GF-D8 (cell line): Measurements from ENCODE around the gene PRSS12.
"Not testable (repeated sequence)": the region's sequence is repeated elsewhere in the genome, so short reads cannot be mapped to it uniquely, and the experiment has no call there.

Experiments
- DNase-seq: peaks from one replicate; lab custom pipeline; 2025; lab: John Stamatoyannopoulos, UW

The PRSS12 gene

DNA sequence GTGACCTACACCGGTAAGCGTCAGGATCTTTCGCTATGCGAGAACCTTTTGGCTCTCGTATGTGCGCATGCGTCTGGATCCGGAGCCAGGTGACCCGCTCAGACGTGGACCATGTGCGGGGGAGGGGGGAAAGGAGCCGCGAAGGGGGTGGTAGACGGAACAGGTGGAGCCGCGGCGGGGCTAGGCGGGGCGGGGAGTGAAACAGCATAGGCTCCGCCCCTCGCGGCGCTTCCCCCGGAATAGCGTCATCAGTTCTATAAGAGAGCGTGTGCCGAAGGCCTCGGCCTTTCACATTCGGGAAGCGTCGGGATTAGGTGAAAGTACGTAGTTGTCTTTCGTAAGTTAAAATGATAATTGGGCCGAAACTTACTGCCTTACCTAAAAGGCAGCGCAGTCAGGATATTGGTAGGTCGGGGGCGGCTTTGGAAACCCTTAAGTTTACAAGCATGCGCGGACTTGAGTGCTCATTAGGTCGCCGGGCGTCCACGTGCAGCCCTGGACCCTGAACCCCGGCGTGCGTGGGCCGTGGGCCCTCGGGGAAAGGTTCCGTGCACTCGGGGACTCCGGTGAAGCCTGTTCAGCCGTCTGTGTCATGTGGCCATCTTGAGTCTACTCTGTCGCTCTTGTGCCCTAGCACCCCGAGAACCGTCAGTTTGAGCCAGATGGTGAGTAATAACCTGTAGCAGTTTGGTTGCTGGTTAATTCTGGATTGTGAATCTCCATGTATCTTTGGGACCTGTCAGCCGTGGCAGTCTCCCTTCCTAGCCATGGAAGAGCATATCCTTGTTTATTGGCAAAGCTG lies 74.1 kb downstream of the PRSS12 start:
- peak; percentile 80 for DNase-seq

DNA sequence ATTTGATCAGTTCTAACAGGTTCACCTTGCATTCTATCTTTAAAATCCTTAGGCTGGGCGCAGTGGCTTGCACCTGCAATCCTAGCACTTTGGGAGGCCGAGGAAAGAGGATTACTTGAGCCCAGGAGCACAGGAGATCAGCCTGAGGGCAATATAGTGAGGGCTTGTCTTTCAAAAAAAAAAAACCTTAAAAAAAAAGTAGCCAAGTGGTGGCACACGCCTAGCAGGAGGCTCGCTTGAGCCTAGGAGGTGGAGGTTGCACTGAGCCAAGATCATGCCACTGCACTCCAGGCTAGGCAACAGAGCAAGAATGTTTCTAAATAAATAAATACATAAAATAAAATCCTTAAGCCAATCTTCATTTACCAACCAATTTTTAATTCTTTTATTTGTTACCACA lies 75.6 kb downstream of the PRSS12 start:
- DNase-seq: no peak

DNA sequence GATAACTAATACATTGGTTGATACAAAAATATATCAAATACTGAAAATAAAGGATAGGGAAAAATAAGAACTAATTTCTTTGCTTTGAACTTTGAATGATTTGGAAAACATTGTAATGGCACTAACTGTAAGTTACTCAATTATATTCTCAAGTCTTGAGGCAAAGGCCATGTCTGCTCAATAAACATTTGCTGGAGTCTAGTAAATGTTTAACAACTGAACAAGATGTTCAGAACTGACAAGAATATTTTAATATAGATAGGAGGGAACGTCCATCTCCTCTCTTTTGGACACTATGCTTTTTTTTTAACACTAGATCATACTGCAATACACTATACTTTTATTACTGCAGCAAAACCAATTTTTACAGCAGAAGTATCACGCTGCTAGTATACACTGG lies 76.2 kb downstream of the PRSS12 start:
- DNase-seq: no peak

DNA sequence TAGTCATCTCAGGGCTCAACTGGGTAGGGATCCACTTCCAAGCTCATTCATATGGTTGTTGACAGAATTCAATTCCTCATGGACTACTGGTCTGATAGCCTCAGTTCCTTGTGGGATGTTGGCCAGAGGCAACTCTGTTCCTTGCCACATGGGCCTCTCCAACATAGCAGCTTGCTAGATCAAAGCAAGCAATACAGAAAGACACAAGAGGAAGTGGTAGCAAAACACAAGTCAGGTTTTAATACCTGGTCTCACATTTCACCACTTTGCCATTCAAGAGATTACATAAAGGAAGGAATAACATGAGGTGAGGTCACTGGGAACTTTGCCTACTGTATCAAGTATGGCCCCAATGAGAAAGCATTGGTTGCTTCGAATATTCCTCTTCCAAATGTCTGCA lies 79.2 kb downstream of the PRSS12 start:
- DNase-seq: no peak

DNA sequence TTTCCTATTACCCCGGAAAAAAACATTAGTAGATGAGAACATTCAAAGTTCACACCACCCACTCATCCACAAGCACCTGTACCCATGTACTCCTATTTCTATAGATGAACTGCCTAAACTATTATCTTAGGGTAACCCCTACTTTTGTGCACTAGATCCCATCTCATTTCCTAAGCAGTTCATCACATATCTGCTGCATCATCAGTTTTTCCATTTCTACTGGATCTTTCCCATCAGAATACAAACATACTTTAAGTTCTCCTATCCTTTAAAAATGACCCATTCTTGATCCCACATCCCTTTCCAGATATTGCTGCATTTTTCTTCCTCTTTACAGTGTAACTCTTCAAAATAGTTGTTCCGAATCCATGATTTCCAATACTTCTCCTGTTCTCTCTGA lies 81.0 kb downstream of the PRSS12 start:
- DNase-seq: no peak

DNA sequence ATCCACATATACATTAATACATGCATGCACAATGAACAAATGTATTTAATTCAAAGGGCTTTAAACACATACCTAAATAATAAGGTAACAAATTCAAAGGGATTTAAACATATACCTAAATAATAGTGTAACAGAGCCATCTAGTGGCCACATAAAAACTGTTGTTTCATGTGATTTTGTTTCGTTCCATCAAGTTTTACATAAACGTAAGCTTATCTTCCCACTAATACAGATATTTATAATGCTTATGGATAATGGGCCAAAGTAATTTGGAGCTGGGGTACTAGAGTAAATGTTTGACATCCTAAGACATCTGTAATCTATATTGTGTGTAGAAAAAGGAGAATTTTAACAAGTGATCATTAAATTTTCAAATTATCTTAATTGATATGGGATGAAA lies 82.3 kb downstream of the PRSS12 start:
- DNase-seq: no peak

DNA sequence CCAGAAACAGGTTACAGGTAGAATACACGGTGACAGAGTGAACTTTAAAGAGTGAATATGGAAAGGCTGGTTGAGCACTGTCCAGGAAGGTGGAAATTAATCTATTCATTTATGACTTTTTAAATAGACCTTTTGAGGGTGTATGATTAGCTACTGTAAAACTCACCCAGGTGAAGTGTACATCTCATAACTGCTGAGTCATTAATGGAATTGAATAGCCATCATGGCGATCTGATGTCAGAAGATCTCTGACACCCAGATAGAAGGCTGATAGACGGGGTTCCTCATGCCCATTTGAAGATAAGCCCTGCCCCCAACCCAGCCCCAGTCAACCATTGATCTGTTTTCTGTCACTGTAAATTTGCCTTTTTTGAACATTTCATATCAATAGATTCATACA lies 84.0 kb downstream of the PRSS12 start:
- DNase-seq: no peak

DNA sequence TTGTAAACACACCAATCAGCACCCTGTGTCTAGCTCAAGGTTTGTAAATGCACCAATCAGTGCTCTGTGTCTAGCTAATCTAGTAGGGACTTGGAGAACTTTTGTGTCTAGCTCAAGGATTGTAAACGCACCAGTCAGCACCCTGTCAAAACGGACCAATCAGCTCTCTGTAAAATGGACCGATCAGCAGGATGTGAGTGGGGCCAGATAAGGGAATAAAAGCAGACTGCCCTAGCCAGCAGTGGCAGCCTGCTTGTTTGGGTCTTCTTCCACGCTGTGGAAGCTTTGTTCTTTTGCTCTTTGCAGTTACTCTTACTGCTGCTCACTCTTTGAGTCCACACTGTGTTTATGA lies 86.7 kb downstream of the PRSS12 start:
- not testable (repeated sequence) for DNase-seq

DNA sequence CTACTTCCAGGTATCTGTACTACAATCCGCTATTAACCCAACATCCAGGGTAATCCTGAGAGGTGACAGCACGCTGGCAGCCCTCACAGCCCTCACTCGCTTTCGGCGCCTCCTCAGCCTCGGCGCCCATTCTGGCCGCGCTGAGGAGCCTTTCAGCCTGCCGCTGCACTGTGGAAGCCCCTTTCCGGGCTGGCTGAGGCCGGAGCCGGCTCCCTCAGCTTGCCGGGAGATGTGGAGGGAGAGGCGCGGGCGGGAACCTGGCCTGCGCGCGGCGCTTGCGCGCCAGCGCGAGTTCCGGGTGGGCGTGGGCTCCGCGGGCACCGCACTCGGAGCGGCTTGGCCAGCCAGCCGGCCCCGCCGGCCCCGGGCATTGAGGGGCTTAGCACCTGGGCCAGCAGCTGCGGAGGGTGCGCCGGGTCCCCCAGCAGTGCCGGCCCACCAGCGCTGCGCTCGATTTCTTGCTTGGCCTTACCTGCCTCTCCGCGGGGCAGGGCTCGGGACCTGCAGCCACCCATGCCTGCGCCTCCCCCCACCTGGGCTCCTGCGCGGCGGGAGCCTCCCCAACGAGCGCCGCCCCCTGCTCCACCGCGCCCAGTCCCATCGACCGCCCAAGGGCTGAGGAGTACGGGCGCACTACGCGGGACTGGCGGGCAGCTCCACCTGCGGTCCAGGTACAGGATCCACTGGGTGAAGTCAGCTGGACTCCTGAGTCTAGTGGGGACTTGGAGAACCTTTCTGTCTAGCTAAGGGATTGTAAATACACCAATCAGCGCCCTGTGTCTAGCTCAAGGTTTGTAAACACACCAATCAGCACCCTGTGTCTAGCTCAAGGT lies 87.3 kb downstream of the PRSS12 start:
- DNase-seq: no peak

DNA sequence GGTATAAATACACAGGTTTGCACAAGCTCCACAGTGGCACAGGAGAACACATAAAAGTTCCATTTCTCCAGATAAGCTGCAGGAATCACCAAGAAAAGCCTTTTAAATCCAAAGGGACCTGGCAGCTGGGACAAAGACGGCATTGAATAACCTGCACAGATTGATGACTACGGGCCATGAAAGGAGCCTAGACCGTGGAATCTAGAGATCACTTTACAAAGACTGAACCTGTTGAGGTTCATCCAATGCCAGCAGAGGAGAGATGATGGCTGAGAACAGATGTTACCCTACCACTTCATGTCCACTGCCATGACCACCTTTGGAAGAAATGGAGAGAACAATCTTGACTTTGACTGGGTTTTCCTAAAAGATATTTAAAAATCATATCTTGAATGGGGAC lies 88.7 kb downstream of the PRSS12 start:
- DNase-seq: no peak

DNA sequence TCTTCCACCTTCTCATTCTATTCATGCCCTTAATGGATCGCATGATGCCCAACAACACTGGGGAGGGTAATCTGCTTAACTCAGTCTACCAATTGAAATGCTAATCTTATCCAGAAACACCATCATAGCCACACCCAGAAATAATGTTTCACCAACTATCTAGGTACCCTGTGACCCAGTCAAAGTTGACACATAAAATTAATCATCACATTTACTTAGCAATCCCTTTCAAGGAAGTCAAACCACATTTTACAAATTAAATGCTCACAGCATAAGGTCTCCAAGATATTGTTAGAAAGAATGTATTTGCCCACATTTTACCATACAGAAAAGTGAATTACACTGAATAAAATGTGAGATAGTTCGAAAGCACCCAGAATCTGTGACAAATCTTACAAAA lies 92.5 kb downstream of the PRSS12 start:
- DNase-seq: no peak

DNA sequence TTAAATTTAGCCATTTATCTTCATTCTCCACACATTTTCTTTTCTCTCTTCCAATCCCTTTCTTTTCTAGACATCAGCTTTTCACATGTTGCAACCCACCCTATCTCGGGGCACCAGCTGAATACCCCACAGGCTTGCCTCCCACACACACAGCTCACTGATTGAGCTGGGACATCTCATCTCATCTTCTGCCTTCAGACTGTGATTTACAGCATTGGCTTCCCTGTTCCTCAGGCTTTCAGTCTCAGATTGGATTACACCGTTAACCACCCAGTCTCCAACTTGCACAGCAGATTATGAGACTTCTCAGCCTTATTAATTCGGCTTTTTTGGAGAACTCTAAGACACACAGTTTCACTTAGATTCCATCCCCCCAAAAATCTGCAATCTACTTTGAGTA lies 93.7 kb downstream of the PRSS12 start:
- no peak for DNase-seq

DNA sequence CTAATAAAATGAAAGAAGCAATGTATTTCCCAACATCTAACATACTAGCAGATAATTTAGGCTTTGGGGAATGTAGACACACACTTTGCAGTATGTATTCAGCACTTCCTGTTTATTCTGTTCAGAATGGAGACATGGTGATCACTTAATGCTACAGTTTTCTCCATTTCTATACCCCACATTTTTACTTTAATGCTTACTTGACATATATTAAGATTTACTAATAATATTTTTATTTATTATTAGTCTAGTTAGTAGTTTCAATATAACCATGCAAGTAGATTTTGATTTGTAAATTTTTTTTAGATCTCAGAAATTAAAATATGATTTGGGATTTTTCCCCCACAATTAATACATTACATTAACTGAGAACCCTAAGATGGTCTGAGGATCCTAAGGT lies 98.4 kb downstream of the PRSS12 start:
- DNase-seq: no peak

DNA sequence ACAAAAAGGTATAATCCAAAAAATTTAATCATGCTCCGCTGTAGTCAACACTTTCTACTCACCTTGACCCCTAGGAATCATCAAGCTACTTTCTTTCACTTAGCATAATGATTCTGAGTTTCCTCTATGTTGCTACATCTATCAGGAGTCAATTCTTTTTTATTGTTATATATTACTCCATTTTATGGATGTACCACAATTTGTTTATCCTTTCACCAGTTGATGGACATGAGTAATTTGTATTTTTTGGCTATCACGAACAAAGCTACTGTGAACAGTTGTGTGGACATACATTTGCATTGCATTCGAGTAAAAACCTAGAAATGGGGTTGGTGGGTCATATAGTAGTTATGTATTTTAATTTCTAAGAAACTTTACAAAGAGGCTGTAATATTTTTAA lies 102.9 kb downstream of the PRSS12 start:
- DNase-seq: no peak

DNA sequence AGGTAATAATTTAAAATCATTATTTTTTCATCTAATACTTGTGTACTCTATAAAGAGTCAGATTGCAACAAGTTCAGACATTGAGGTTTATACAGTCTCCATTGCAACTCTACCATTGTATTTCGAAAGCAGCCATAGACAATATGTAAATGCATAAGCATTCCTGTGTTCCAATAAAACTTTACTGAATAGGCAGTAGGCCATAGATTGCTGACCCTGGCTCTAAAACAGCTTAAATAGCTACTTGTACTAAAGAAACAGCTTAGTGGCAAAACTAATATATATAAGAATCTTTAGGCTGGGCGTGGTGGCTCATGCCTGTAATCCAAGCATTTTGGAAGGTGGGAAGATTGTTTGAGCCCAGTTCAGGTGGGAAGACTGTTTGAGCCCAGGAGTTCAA lies 115.3 kb downstream of the PRSS12 start:
- DNase-seq: no peak

DNA sequence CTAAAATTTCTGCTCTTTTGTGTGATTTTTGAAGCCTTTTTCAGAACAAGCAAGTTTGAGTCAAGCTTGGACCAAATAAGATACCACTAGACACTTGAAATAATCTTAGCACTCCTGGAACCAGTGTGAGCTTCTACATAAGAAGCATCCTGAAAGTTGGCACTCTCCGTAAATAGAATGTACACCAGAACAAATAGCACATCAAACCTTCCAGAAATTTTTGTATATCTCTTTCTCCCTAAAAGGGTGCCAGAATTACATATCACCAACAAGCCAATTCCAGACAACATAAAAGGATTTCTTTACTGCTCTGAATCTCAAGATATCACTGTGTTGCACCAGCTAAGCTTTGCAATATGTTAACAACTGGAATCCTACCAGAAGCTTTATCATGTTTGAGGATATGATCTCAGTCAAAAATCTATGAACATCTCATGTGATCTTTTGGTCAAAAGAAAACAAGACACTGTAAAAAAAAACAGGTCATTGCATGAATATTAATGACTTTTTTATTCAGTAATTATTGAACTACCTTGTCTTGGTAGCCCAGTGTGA lies 117.2 kb downstream of the PRSS12 start:
- no peak for DNase-seq
